B cell (primary cell): ENCODE measurements around the gene KCTD17. TPM values are rescaled to one million over a fixed set of nuclear protein-coding genes. Genes with fewer than 3 reads are reported as not detected.

Source experiments
- ATAC-seq: fragments of 200-7000 bp; cut with Tn5 transposase; one replicate; pipeline ENCODE4 v1.10.0; 2021; ENCODE audit warnings: low read depth, mild to moderate bottlenecking, moderate number of reproducible peaks, moderate library complexity
- CTCF ChIA-PET: fragments of 350-600 bp; sonication (Branson Sonifier 250); formaldehyde crosslinking; loops from one replicate; lab custom pipeline; 2021; ENCODE audit warnings: antibody characterized with exemption, inconsistent platforms; lab: Charles Lee
- POLR2A ChIA-PET: fragments of 350-600 bp; sonication (Branson Sonifier 250); formaldehyde crosslinking; loops from one replicate; lab custom pipeline; 2021; ENCODE audit warnings: antibody characterized with exemption; lab: Charles Lee
- DNase-seq: peaks from one replicate; pipeline ENCODE4 v3.0.0; 2013
- H2AFZ ChIP-seq: 2 replicates; pipeline ENCODE4 v1.6.1; 2012; ENCODE audit warnings: mild to moderate bottlenecking, low read depth, low read length; ENCODE audit not compliant: insufficient read depth, poor library complexity, severe bottlenecking
- H3K27ac ChIP-seq, 2 donors: 1 replicate in 1 of 2; 2 replicates in 1 of 2; pipeline ENCODE4 v1.5.1; 2012 to 2013; ENCODE audit warnings: low read length in 2 of 2, mild to moderate bottlenecking in 2 of 2, moderate library complexity in 1 of 2
- H3K27me3 ChIP-seq, 4 experiments: fragments of 200-600 bp in 1 of 4; sonication (generic) in 1 of 4; replicated peaks in 1 of 4; 1 replicate in 2 of 4; 2 replicates in 2 of 4; pipeline versions ENCODE4 v1.6.1 to v1.7.0; 2013 to 2016; ENCODE audit warnings: low read length in 3 of 4, mild to moderate bottlenecking in 2 of 4, mixed read lengths in 1 of 4, moderate library complexity in 1 of 4; ENCODE audit not compliant: insufficient read depth in 4 of 4, control insufficient read depth in 3 of 4; ENCODE audit errors: control extremely low read depth in 1 of 4
- H3K36me3 ChIP-seq, 2 experiments: replicated peaks in 1 of 2; 1 replicate in 1 of 2; 2 replicates in 1 of 2; pipeline versions ENCODE4 v1.6.1 to v1.7.1; 2013; ENCODE audit warnings: low read length in 1 of 2; ENCODE audit not compliant: insufficient read depth in 2 of 2, control insufficient read depth in 1 of 2; ENCODE audit errors: control extremely low read depth in 1 of 2, extremely low read depth in 1 of 2
- H3K4me1 ChIP-seq, 2 donors: fragments of 200-600 bp in 1 of 2; sonication (generic) in 1 of 2; 1 replicate in 1 of 2; 2 replicates in 1 of 2; pipeline versions ENCODE4 v1.5.1 to v1.6.1; 2013 to 2017; ENCODE audit warnings: low read length in 2 of 2; ENCODE audit not compliant: control insufficient read depth in 2 of 2, insufficient read depth in 2 of 2
- H3K4me2 ChIP-seq: replicated peaks from 2 replicates; pipeline ENCODE3; 2012; ENCODE audit warnings: mild to moderate bottlenecking, low read depth, low read length; ENCODE audit not compliant: poor library complexity, severe bottlenecking
- H3K4me3 ChIP-seq, 5 experiments: fragments of 200-600 bp in 1 of 5; sonication (generic) in 1 of 5; 1 replicate in 3 of 5; 2 replicates in 2 of 5; pipeline versions ENCODE4 v1.5.1 to v1.7.0; 2011 to 2016; ENCODE audit warnings: low read length in 4 of 5, mild to moderate bottlenecking in 4 of 5, low read depth in 2 of 5, control low read depth in 1 of 5, moderate library complexity in 1 of 5; ENCODE audit not compliant: insufficient read depth in 1 of 5; ENCODE audit errors: control extremely low read depth in 1 of 5, extremely low read depth in 1 of 5
- H3K79me2 ChIP-seq: fragments of 200-600 bp; sonication (generic); one replicate; pipeline ENCODE4 v1.6.0; 2016; ENCODE audit warnings: low read length; ENCODE audit not compliant: control insufficient read depth, insufficient read depth
- H3K9ac ChIP-seq: fragments of 200-600 bp; sonication (generic); 2 replicates; pipeline ENCODE4 v1.6.1; 2017; ENCODE audit warnings: mild to moderate bottlenecking, low read length, moderate library complexity
- H3K9me3 ChIP-seq, 3 donors: one replicate each; pipeline versions ENCODE4 v1.6.1 to v1.7.1; 2013; ENCODE audit warnings: low read length in 2 of 3; ENCODE audit not compliant: control insufficient read depth in 2 of 3, insufficient read depth in 1 of 3; ENCODE audit errors: control extremely low read depth in 1 of 3
- H4K20me1 ChIP-seq: 2 replicates; pipeline ENCODE4 v1.6.0; 2012; ENCODE audit warnings: mild to moderate bottlenecking, low read length; ENCODE audit not compliant: insufficient read depth, control insufficient read depth, poor library complexity, severe bottlenecking
- H3K27ac Mint-ChIP-seq: one replicate; pipeline ENCODE4 v1.8.0; 2021; ENCODE audit warnings: mixed read lengths
- H3K27me3 Mint-ChIP-seq: one replicate; pipeline ENCODE4 v1.8.0; 2021; ENCODE audit warnings: mixed read lengths
- H3K4me1 Mint-ChIP-seq: one replicate; pipeline ENCODE4 v1.8.0; 2021; ENCODE audit warnings: mixed read lengths
- H3K4me3 Mint-ChIP-seq: one replicate; pipeline ENCODE4 v1.8.0; 2021; ENCODE audit warnings: mixed read lengths
- H3K9me3 Mint-ChIP-seq: one replicate; pipeline ENCODE4 v1.8.0; 2022; ENCODE audit warnings: mixed read lengths; ENCODE audit not compliant: insufficient read depth
- EZH2 ChIP-seq: IDR thresholded peaks from 2 replicates; pipeline ENCODE4 v1.6.1; 2012; ENCODE audit warnings: borderline replicate concordance, low read depth, mild to moderate bottlenecking, moderate library complexity, low read length; ENCODE audit not compliant: insufficient read depth, poor library complexity, severe bottlenecking
- WGBS: methylation state at CpG from one replicate; pipeline ENCODE4 v1.1.5; 2013; ENCODE audit warnings: missing lambda C conversion rate; ENCODE audit not compliant: insufficient coverage; 5-methylcytosine and 5-hydroxymethylcytosine counted together
- intact Hi-C: fragments of 100-400 bp; cut with micrococcal nuclease; formaldehyde crosslinking; loops from one replicate; pipeline ENCODE4 v1.10.0; 2022
- polyA plus RNA-seq: library from polyadenylated mRNA; depleted of rRNA; stranded (reverse); fragments of >200 nt; gene quantifications from 2 replicates; pipeline ENCODE4 v1.2.3, GENCODE V29; 2012
- total RNA-seq, 2 donors: library from RNA; stranded (reverse); fragments of 120-200 nt in 1 of 2; gene quantifications; 1 replicate in 1 of 2; 2 replicates in 1 of 2; pipeline versions ENCODE4 v1.2.3 to v1.2.4, GENCODE V29; 2013 to 2022
- TF ChIP-seq, protein P1 (sequence below): fragments of 200-600 bp; IDR thresholded peaks from one replicate; pipeline ENCODE4 v1.8.0; 2022; ENCODE audit warnings: antibody characterized with exemption, mild to moderate bottlenecking

The KCTD17 gene
- total and polyA plus RNA-seq, 2 donors (not counting 1 experiment from before 2014, with no cell fraction given): 29.0 to 41.3 TPM

DNA sequence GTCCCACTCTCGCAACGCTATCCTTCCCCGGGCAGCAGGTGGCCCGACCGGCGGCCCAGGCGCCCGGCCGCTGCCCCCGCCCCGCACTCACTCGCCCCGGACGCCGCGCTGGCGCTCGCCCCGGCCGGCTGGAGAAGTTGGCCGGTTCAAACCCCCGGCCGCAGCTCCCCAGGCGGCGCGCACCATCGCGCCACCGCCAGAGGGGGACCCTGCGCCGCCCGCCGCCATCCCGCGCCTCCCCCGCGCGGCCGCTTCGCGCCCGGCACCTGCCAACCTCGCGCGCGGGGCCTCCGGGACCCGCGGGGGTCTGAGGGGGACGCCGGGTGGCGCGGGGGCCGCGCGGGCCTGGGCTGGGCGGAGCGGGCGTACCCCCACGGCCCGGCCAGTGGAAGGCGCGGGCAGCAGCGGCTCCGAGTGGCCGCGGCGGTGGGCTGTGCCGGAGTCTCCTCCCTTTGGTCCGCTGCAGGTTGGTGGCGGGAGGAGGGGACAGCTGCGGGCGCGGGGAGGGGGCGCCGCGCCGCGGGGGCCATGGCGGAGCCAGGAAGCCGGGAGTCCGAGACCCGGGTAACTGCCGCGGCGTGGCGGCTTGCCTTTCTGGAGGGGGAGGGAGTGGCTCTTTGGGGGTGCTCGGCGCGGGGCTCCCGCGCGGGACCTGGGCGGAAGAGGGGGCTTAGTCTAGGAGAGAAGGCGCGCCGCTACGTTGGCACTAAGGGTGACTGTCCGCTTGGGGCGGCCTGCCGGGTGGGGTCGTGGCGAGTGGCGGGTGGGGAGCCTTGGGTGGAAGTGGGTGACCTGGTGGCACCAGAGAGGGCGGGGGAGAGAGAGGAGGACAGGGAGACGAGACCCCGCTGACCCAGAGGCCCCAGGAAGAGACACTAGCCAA, 32.0 kb upstream of the KCTD17 start, which contains the start of the genes MPST and TST:
Gene MPST, plus strand, starts transcription at position 434 of the 883 bp plus-strand sequence. Its CDS starts 95 bp downstream, at position 529.
Gene TST, minus strand, starts transcription at position 139 of the 883 bp plus-strand sequence. CDS start 715 bp downstream, outside the sequence.
- H3K4me1 Mint-ChIP-seq: peaks cover 20% of the 10 kb centered on the region
- H3K9me3 Mint-ChIP-seq: no peaks in the 10 kb centered on the region
- peak within 1 kb of the TSS; percentile 87 for H3K27ac Mint-ChIP-seq
- H3K27ac ChIP-seq: peak within 1 kb of the TSS in 1 of 2 donors; percentile 46
- intact Hi-C loops: loop anchor here (1.0 kb wide), 1 partner anchor 42 kb away; no protein-coding TSS in a partner anchor
- ATAC-seq: peak; percentile 81
- H3K4me3 ChIP-seq: peak within 1 kb of the TSS; percentile 46 to 71 (median 65)
- CTCF ChIA-PET: interaction anchor here (0.6 to 1.5 kb wide), 8 partner anchors 10 to 474 kb away, joined by 3 to 7 read pairs (median 4); partner anchors contain the start of gene KCTD17
- H3K79me2 ChIP-seq: peaks cover 5% of the 10 kb centered on the region
- peak; percentile 71 for DNase-seq
- WGBS: under 1% methylated on average over 104 of the region's 107 CpGs
- no peaks in the 10 kb centered on the region for H3K36me3 ChIP-seq
- TF ChIP-seq, protein P1, sequence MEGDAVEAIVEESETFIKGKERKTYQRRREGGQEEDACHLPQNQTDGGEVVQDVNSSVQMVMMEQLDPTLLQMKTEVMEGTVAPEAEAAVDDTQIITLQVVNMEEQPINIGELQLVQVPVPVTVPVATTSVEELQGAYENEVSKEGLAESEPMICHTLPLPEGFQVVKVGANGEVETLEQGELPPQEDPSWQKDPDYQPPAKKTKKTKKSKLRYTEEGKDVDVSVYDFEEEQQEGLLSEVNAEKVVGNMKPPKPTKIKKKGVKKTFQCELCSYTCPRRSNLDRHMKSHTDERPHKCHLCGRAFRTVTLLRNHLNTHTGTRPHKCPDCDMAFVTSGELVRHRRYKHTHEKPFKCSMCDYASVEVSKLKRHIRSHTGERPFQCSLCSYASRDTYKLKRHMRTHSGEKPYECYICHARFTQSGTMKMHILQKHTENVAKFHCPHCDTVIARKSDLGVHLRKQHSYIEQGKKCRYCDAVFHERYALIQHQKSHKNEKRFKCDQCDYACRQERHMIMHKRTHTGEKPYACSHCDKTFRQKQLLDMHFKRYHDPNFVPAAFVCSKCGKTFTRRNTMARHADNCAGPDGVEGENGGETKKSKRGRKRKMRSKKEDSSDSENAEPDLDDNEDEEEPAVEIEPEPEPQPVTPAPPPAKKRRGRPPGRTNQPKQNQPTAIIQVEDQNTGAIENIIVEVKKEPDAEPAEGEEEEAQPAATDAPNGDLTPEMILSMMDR: peak; percentile 7
- no peak for TF ChIP-seq EZH2
- POLR2A ChIA-PET: no interaction called here
- peak within 1 kb of the TSS; percentile 93 for H3K4me3 Mint-ChIP-seq
- peaks cover 9 to 20% of the 10 kb centered on the region in 2 donors for H3K4me1 ChIP-seq
- H4K20me1 ChIP-seq: no peaks in the 10 kb centered on the region
- H3K4me2 ChIP-seq: peak within 1 kb of the TSS; percentile 93
- peak within 1 kb of the TSS; percentile 92 for H2AFZ ChIP-seq
- H3K27me3 ChIP-seq: no peaks in the 10 kb centered on the region
- H3K9ac ChIP-seq: peak within 1 kb of the TSS; percentile 74
- H3K9me3 ChIP-seq: no peaks in the 10 kb centered on the region
- no peaks in the 10 kb centered on the region for H3K27me3 Mint-ChIP-seq
